HepG2 (cell line): ENCODE data around the gene AMDHD1. TPM values are rescaled to one million over a fixed set of nuclear protein-coding genes. Genes with fewer than 3 reads are reported as not detected.

Experiments used
- AKNA ChIP-seq: sonication (generic); formaldehyde crosslinking; IDR thresholded peaks from 2 replicates; pipeline ENCODE4 v1.4.0; 2020; ENCODE audit warnings: missing genetic modification reagents, borderline replicate concordance
- FOXA3 ChIP-seq: IDR thresholded peaks from 2 replicates; pipeline ENCODE4 v1.6.1; 2016; ENCODE audit warnings: missing genetic modification reagents, missing compliant biosample characterization
- MEIS2 ChIP-seq: sonication (generic); formaldehyde crosslinking; IDR thresholded peaks from 2 replicates; pipeline ENCODE4 v1.9.0; 2021; ENCODE audit warnings: mild to moderate bottlenecking, missing genetic modification reagents
- NR2C2 ChIP-seq: sonication (generic); formaldehyde crosslinking; IDR thresholded peaks from 2 replicates; pipeline ENCODE4 v1.4.0; 2020; ENCODE audit warnings: missing genetic modification reagents, mild to moderate bottlenecking, moderate library complexity, borderline replicate concordance
- PHF21A ChIP-seq: sonication (generic); formaldehyde crosslinking; IDR thresholded peaks from 2 replicates; pipeline ENCODE4 v1.5.0; 2020; ENCODE audit warnings: mild to moderate bottlenecking, missing genetic modification reagents
- SP2 ChIP-seq: sonication (generic); formaldehyde crosslinking; IDR thresholded peaks from 2 replicates; pipeline ENCODE4 v1.5.1; 2020; ENCODE audit warnings: mild to moderate bottlenecking, missing genetic modification reagents
- SP5 ChIP-seq: IDR thresholded peaks from 2 replicates; pipeline ENCODE4 v1.6.1; 2016; ENCODE audit warnings: low read depth, borderline replicate concordance
- ZNF292 ChIP-seq: sonication (generic); formaldehyde crosslinking; IDR thresholded peaks from 2 replicates; pipeline ENCODE4 v1.8.1; 2022; ENCODE audit warnings: mild to moderate bottlenecking, low read depth, missing genetic modification reagents, borderline replicate concordance
- ZNF362 ChIP-seq: sonication (generic); formaldehyde crosslinking; IDR thresholded peaks from 2 replicates; pipeline ENCODE4 v1.4.0; 2020; ENCODE audit warnings: missing genetic modification reagents, mild to moderate bottlenecking, borderline replicate concordance
- ZNF607 ChIP-seq: sonication (generic); formaldehyde crosslinking; IDR thresholded peaks from 2 replicates; pipeline ENCODE4 v1.5.1; 2020; ENCODE audit warnings: missing genetic modification reagents, mild to moderate bottlenecking, borderline replicate concordance
- ZNF768 ChIP-seq: sonication (generic); formaldehyde crosslinking; IDR thresholded peaks from 2 replicates; pipeline ENCODE4 v1.4.0; 2020; ENCODE audit warnings: missing genetic modification reagents
- polyA plus RNA-seq, 8 experiments: library from polyadenylated mRNA; depleted of rRNA in 3 of 8; stranded (reverse) in 7 of 8; unstranded in 1 of 8; fragments of >200 nt; fragmentation: Illumina TruSeq in 4 of 8; extraction: Trizol in 4 of 8; gene quantifications; 2 replicates each; pipeline versions ENCODE4 v1.2.1 to v1.2.3, GENCODE V29; 2011 to 2016; ENCODE audit warnings: low read depth in 4 of 8, missing spikeins in 1 of 8, mixed read lengths in 1 of 8; ENCODE audit not compliant: insufficient read depth in 1 of 8
- total RNA-seq, 5 experiments: library from RNA; depleted of rRNA; stranded (reverse); fragments of >200 nt; fragmentation: Illumina TruSeq; extraction: Trizol; gene quantifications; 2 replicates each; pipeline ENCODE4 v1.2.3, GENCODE V29; 2016; ENCODE audit warnings: low read depth in 1 of 5
- TF ChIP-seq, protein P1 (sequence below): sonication (generic); formaldehyde crosslinking; conservative IDR thresholded peaks from 2 replicates; pipeline ENCODE4 v1.4.0; 2020; ENCODE audit warnings: mild to moderate bottlenecking, missing genetic modification reagents, moderate library complexity
- TF ChIP-seq, protein P2 (sequence below): sonication (generic); formaldehyde crosslinking; IDR thresholded peaks from 2 replicates; pipeline ENCODE4 v1.4.0; 2020; ENCODE audit warnings: missing genetic modification reagents
- TF ChIP-seq, protein P3 (sequence below): IDR thresholded peaks from 2 replicates; pipeline ENCODE4 v1.6.1; 2016; ENCODE audit warnings: missing biosample characterization, missing genetic modification reagents, low read depth

Gene AMDHD1
- total and polyA plus RNA-seq, 2 of the 13 experiments (the other 11 are each of a cell fraction or from before 2014, with no cell fraction given), result 6.5 to 29.6 TPM

DNA sequence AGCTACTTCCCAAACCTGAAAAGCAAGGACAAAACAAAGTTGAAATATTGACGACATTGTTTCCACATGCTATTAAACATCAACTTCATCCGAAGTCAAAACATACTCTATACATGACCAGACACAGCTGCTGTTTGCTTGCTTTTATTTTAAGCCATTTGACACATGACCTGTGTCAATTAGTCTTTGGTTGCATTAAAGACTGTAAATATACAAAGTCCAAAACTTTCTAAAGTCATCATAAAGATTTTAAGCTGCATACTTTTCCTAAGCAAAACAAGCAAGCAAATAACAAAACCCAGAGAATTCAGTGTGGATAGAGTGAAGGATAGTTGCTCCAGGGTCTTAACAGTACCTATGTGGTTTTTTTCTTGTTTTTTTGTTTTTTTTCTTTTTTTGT lies 31.2 kb downstream of the AMDHD1 start (continued):
- TF ChIP-seq, protein P1, sequence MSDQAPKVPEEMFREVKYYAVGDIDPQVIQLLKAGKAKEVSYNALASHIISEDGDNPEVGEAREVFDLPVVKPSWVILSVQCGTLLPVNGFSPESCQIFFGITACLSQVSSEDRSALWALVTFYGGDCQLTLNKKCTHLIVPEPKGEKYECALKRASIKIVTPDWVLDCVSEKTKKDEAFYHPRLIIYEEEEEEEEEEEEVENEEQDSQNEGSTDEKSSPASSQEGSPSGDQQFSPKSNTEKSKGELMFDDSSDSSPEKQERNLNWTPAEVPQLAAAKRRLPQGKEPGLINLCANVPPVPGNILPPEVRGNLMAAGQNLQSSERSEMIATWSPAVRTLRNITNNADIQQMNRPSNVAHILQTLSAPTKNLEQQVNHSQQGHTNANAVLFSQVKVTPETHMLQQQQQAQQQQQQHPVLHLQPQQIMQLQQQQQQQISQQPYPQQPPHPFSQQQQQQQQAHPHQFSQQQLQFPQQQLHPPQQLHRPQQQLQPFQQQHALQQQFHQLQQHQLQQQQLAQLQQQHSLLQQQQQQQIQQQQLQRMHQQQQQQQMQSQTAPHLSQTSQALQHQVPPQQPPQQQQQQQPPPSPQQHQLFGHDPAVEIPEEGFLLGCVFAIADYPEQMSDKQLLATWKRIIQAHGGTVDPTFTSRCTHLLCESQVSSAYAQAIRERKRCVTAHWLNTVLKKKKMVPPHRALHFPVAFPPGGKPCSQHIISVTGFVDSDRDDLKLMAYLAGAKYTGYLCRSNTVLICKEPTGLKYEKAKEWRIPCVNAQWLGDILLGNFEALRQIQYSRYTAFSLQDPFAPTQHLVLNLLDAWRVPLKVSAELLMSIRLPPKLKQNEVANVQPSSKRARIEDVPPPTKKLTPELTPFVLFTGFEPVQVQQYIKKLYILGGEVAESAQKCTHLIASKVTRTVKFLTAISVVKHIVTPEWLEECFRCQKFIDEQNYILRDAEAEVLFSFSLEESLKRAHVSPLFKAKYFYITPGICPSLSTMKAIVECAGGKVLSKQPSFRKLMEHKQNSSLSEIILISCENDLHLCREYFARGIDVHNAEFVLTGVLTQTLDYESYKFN (CRISPR knock-in tag), result peak; percentile 99
- TF ChIP-seq AKNA (CRISPR knock-in tag), result no peak
- TF ChIP-seq FOXA3 (CRISPR knock-in tag), result peak; percentile 98
- TF ChIP-seq, protein P2, sequence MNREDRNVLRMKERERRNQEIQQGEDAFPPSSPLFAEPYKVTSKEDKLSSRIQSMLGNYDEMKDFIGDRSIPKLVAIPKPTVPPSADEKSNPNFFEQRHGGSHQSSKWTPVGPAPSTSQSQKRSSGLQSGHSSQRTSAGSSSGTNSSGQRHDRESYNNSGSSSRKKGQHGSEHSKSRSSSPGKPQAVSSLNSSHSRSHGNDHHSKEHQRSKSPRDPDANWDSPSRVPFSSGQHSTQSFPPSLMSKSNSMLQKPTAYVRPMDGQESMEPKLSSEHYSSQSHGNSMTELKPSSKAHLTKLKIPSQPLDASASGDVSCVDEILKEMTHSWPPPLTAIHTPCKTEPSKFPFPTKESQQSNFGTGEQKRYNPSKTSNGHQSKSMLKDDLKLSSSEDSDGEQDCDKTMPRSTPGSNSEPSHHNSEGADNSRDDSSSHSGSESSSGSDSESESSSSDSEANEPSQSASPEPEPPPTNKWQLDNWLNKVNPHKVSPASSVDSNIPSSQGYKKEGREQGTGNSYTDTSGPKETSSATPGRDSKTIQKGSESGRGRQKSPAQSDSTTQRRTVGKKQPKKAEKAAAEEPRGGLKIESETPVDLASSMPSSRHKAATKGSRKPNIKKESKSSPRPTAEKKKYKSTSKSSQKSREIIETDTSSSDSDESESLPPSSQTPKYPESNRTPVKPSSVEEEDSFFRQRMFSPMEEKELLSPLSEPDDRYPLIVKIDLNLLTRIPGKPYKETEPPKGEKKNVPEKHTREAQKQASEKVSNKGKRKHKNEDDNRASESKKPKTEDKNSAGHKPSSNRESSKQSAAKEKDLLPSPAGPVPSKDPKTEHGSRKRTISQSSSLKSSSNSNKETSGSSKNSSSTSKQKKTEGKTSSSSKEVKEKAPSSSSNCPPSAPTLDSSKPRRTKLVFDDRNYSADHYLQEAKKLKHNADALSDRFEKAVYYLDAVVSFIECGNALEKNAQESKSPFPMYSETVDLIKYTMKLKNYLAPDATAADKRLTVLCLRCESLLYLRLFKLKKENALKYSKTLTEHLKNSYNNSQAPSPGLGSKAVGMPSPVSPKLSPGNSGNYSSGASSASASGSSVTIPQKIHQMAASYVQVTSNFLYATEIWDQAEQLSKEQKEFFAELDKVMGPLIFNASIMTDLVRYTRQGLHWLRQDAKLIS (CRISPR knock-in tag), result no peak
- TF ChIP-seq, protein P3, sequence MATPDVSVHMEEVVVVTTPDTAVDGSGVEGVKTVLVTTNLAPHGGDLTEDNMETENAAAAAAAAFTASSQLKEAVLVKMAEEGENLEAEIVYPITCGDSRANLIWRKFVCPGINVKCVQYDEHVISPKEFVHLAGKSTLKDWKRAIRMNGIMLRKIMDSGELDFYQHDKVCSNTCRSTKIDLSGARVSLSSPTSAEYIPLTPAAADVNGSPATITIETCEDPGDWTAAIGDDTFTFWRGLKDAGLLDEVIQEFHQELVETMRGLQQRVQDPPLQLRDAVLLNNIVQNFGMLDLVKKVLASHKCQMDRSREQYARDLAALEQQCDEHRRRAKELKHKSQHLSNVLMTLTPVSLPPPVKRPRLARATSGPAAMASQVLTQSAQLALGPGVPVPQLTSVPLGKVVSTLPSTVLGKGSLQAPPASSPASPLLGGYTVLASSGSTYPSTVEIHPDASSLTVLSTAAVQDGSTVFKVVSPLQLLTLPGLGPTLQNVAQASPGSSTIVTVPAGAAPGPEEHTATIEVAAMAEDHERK, result no peak
- TF ChIP-seq PHF21A (CRISPR knock-in tag), result peak; percentile 78
- peak; percentile 60; the same call in 1 of the 2 replicates for TF ChIP-seq NR2C2 (CRISPR knock-in tag)
- TF ChIP-seq MEIS2 (CRISPR knock-in tag), result no peak; the same call in 1 of the 2 replicates
- TF ChIP-seq ZNF362 (CRISPR knock-in tag), result peak; percentile 77; the same call in 1 of the 2 replicates
- no peak for TF ChIP-seq SP2 (CRISPR knock-in tag)
- TF ChIP-seq ZNF607 (CRISPR knock-in tag), result no peak
- TF ChIP-seq ZNF768 (CRISPR knock-in tag), result no peak
- 0 out of 2 replicates have a peak, but pooled peaks have one; percentile 20 for TF ChIP-seq ZNF292 (CRISPR knock-in tag)
- TF ChIP-seq SP5 (CRISPR knock-in tag), result peak; percentile 44; the same call in 1 of the 2 replicates
